HL-60 (cell line): ENCODE measurements around the gene GOLGA3.

ENCODE experiments used
- GABPA ChIP-seq: IDR thresholded peaks from 2 replicates; pipeline ENCODE4 v1.6.1; 2012; ENCODE audit warnings: low read depth
- POLR2AphosphoS5 ChIP-seq: IDR thresholded peaks from 2 replicates; pipeline ENCODE4 v1.6.1; 2012; ENCODE audit warnings: low read depth
- TF ChIP-seq, protein P1 (sequence below): IDR thresholded peaks from 2 replicates; pipeline ENCODE4 v1.6.1; 2012; ENCODE audit warnings: low read depth; ENCODE audit not compliant: insufficient replicate concordance
- TF ChIP-seq, protein P2 (sequence below): IDR thresholded peaks from one replicate; pipeline ENCODE4 v1.5.1; 2011; ENCODE audit warnings: low read length, control low read depth, inconsistent platforms; ENCODE audit not compliant: insufficient read depth

DNA sequence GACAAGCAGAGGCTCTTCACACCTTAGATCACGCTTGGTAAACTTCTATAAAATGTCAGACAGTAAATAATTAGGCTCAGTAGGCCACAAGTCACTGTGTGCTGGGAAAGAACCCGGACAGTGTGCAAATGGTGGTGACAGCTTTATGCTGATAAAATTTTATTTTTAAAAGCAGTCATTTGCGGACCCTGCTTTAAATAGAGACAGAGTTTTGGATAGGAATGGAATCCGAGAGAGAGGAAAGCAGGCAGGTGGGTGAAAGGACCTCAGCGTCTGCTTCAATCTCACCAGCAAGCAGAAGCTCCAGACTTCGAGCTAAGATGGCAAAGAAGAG, 88.4 kb downstream of the GOLGA3 start:
- TF ChIP-seq, protein P1, sequence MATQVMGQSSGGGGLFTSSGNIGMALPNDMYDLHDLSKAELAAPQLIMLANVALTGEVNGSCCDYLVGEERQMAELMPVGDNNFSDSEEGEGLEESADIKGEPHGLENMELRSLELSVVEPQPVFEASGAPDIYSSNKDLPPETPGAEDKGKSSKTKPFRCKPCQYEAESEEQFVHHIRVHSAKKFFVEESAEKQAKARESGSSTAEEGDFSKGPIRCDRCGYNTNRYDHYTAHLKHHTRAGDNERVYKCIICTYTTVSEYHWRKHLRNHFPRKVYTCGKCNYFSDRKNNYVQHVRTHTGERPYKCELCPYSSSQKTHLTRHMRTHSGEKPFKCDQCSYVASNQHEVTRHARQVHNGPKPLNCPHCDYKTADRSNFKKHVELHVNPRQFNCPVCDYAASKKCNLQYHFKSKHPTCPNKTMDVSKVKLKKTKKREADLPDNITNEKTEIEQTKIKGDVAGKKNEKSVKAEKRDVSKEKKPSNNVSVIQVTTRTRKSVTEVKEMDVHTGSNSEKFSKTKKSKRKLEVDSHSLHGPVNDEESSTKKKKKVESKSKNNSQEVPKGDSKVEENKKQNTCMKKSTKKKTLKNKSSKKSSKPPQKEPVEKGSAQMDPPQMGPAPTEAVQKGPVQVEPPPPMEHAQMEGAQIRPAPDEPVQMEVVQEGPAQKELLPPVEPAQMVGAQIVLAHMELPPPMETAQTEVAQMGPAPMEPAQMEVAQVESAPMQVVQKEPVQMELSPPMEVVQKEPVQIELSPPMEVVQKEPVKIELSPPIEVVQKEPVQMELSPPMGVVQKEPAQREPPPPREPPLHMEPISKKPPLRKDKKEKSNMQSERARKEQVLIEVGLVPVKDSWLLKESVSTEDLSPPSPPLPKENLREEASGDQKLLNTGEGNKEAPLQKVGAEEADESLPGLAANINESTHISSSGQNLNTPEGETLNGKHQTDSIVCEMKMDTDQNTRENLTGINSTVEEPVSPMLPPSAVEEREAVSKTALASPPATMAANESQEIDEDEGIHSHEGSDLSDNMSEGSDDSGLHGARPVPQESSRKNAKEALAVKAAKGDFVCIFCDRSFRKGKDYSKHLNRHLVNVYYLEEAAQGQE: no peak
- TF ChIP-seq, protein P2, sequence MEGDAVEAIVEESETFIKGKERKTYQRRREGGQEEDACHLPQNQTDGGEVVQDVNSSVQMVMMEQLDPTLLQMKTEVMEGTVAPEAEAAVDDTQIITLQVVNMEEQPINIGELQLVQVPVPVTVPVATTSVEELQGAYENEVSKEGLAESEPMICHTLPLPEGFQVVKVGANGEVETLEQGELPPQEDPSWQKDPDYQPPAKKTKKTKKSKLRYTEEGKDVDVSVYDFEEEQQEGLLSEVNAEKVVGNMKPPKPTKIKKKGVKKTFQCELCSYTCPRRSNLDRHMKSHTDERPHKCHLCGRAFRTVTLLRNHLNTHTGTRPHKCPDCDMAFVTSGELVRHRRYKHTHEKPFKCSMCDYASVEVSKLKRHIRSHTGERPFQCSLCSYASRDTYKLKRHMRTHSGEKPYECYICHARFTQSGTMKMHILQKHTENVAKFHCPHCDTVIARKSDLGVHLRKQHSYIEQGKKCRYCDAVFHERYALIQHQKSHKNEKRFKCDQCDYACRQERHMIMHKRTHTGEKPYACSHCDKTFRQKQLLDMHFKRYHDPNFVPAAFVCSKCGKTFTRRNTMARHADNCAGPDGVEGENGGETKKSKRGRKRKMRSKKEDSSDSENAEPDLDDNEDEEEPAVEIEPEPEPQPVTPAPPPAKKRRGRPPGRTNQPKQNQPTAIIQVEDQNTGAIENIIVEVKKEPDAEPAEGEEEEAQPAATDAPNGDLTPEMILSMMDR: no peak
- TF ChIP-seq POLR2AphosphoS5 (no peak), GABPA (no peak)
